Measurements from ENCODE around the gene RNF149. TPM values are rescaled to one million over a fixed set of nuclear protein-coding genes. Genes with fewer than 3 reads are reported as not detected.

Gene RNF149
- total RNA-seq, 6 experiments from 2014 or later: 24.6 to 33.4 (median 26.0) TPM

DNA sequence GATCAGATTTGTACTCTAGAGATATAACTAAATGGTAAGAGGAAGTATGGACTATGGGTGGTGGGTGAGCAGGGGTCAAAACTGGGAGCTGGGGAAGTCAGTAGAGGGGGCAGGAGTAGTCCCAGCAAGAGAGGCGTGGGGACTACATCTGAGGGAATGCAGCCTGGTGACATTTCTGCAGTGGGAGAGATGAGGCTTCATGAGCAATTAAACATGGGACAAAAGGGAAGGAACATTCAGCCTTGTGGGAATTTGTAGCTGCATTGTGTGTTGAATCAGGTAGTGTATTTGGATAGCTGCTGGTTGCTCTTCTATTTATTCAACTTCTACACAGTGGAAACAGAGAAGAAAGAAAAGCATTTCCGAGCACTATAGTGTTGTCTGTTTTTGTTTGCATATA is 52.2 kb downstream of the RNF149 start:
- H3K9me3 Mint-ChIP-seq: no peaks in the 10 kb centered on the region
- no peak overlapping the region for H3K4me3 Mint-ChIP-seq
- no peak overlapping the region; the same call in 1 of the 2 replicates for H3K27ac Mint-ChIP-seq
- peaks cover 40% of the 10 kb centered on the region for H3K4me1 Mint-ChIP-seq (ENCODE audit: low read depth)
- no peaks in the 10 kb centered on the region; the same call in 1 of the 2 replicates for H3K27me3 Mint-ChIP-seq (ENCODE audit: insufficient read depth)
- TF ChIP-seq, protein P1, sequence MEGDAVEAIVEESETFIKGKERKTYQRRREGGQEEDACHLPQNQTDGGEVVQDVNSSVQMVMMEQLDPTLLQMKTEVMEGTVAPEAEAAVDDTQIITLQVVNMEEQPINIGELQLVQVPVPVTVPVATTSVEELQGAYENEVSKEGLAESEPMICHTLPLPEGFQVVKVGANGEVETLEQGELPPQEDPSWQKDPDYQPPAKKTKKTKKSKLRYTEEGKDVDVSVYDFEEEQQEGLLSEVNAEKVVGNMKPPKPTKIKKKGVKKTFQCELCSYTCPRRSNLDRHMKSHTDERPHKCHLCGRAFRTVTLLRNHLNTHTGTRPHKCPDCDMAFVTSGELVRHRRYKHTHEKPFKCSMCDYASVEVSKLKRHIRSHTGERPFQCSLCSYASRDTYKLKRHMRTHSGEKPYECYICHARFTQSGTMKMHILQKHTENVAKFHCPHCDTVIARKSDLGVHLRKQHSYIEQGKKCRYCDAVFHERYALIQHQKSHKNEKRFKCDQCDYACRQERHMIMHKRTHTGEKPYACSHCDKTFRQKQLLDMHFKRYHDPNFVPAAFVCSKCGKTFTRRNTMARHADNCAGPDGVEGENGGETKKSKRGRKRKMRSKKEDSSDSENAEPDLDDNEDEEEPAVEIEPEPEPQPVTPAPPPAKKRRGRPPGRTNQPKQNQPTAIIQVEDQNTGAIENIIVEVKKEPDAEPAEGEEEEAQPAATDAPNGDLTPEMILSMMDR (IDR thresholded peaks at IDR 0.05): no peak
- DNase-seq: no peak
- H3K36me3 Mint-ChIP-seq (ENCODE audit: low read depth): peaks cover 21% of the 10 kb centered on the region

DNA sequence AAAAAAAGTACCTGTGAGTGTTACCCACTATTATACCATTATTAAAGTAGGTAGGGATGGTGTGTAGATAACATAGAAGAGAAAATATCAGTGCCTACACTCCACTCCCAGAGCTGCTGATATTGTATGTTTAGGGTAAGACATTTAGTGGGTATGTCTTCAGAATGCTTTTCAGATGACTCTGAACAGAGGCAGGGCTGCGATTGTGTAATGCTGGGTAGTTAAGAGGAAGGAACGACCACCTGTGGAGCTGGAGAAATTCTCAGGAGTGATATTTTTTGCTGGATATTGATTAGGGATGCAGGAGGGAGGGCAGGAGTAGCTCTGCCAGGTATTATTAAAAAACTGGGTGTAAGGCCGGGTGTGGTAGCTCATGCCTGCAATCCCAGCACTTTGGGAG is 53.0 kb downstream of the RNF149 start:
- Mint-ChIP-seq H3K27ac (peak overlapping the region; percentile 51; the same call in 1 of the 2 replicates), H3K9me3 (no peaks in the 10 kb centered on the region), H3K27me3 (ENCODE audit: insufficient read depth) (no peaks in the 10 kb centered on the region; the same call in 1 of the 2 replicates), H3K4me3 (peak overlapping the region; percentile 26; the same call in 1 of the 2 replicates), H3K4me1 (ENCODE audit: low read depth) (peaks cover 45% of the 10 kb centered on the region), H3K36me3 (ENCODE audit: low read depth) (peaks cover 21% of the 10 kb centered on the region)
- TF ChIP-seq, protein P1 (IDR thresholded peaks at IDR 0.05): no peak
- DNase-seq: no peak

DNA sequence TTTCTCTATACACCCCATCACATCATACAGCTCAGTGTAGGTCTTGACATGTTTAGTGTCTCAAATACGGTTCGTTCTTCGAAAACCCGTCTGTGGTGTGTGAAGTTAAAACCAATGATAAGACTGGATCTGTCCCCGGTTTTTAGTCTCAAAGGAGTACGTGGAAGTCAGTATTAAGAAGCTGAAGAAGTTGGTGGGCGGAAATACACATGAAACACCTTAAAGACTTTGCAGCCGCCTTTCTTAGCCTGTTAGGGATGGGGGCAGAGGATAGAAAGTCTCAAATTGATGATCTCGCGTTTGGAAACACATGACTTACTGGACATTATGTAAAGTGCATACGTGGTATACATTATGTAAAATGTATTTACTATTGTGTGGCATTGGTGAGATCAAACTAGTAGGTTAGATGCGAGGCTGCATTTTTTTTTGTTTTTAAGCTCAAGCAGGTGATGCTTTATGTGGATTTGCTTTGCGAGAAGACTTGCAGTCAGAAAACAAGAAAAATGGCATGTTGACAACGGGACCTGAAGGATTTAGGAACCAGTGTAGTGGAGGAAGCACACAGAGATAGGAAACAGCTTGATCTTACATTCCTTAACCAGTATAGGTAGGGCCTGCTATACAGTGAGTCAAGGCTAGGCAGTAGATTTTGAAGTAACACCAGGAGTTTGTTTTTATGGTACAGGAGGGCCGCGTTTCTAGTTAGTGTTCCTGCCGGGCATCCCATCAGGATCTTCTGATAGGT is 54.6 kb downstream of the RNF149 start:
- DNase-seq: no peak
- peaks cover 17% of the 10 kb centered on the region for H3K36me3 Mint-ChIP-seq (ENCODE audit: low read depth)
- H3K4me1 Mint-ChIP-seq (ENCODE audit: low read depth): peaks cover 51% of the 10 kb centered on the region
- TF ChIP-seq, protein P1 (IDR thresholded peaks at IDR 0.05): no peak
- no peaks in the 10 kb centered on the region for H3K9me3 Mint-ChIP-seq
- peak overlapping the region; percentile 94 for H3K27ac Mint-ChIP-seq
- H3K4me3 Mint-ChIP-seq: peak overlapping the region; percentile 99
- no peaks in the 10 kb centered on the region; the same call in 1 of the 2 replicates for H3K27me3 Mint-ChIP-seq (ENCODE audit: insufficient read depth)

DNA sequence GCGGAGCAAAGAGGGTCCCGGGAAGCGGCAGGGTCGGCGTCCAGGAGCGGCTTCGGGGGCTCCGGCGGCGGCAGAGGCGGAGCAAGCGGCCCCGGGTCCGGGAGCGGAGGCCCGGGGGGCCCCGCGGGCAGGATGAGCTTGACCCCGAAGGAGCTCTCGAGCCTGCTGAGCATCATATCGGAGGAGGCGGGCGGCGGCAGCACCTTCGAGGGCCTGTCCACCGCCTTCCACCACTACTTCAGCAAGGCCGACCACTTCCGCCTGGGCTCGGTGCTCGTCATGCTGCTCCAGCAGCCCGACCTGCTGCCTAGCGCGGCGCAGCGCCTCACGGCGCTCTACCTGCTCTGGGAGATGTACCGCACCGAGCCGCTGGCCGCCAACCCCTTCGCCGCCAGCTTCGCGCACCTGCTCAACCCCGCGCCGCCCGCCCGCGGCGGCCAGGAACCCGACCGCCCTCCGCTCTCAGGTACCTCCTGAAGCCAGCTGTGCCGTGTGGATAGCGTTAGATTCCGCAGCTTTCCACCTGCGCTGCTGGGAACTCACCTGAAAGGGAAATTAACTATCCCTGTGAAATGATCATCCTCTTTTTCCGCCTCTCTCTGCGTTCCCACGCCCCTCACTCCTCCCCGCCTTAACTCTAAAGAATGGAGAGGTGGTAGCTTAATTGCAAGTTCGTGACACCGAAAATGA is 55.3 kb downstream of the RNF149 start:
- peaks cover 57% of the 10 kb centered on the region for H3K4me1 Mint-ChIP-seq (ENCODE audit: low read depth)
- peak; percentile 40 for DNase-seq
- peak overlapping the region; percentile 99 for H3K4me3 Mint-ChIP-seq
- H3K27me3 Mint-ChIP-seq (ENCODE audit: insufficient read depth): no peaks in the 10 kb centered on the region; the same call in none of the 2 replicates
- TF ChIP-seq, protein P1 (IDR thresholded peaks at IDR 0.05): no peak
- H3K36me3 Mint-ChIP-seq (ENCODE audit: low read depth): peaks cover 18% of the 10 kb centered on the region
- H3K9me3 Mint-ChIP-seq: no peaks in the 10 kb centered on the region
- peak overlapping the region; percentile 94 for H3K27ac Mint-ChIP-seq

DNA sequence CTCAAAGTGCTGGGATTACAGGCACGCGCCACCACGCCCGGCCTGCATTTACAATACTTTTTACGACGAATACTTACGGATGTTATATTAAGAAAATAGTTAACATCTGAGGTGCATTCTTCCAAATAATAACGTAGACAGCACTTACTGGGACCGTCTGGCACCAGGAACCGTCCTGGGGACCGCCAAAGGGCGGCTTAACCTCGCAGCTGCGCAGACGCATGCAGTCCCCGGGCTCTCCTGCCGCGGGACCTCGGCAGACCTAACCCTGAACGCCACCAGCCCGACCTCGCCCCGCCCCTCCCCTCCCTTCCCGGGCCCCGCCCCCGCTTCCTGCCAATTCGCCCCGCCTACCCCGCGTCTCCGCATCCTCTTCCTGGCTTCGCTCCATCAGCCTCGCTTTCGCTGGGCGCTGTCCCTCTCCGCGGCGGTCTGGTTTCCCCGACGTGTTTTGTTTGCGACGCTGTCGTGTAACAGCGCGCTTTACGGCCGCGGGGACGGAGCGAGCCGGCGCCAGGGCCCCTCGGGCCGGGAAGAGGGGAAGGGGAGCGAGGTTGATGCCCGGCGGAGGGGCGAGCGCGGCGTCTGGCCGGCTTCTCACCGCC is 56.0 kb downstream of the RNF149 start, which contains the start of gene CNOT11:
Gene CNOT11, plus strand, starts transcription at position 479 of the 605 bp plus-strand sequence. Its CDS starts 79 bp downstream, at position 558.
- H3K4me1 Mint-ChIP-seq (ENCODE audit: low read depth): peaks cover 57% of the 10 kb centered on the region
- peaks cover 14% of the 10 kb centered on the region for H3K36me3 Mint-ChIP-seq (ENCODE audit: low read depth)
- TF ChIP-seq, protein P1 (IDR thresholded peaks at IDR 0.05): no peak; the same call in 1 of the 2 replicates
- no peaks in the 10 kb centered on the region; the same call in none of the 2 replicates for H3K27me3 Mint-ChIP-seq (ENCODE audit: insufficient read depth)
- peak within 1 kb of the TSS; percentile 94 for H3K27ac Mint-ChIP-seq
- peak within 1 kb of the TSS; percentile 99 for H3K4me3 Mint-ChIP-seq
- no peaks in the 10 kb centered on the region for H3K9me3 Mint-ChIP-seq
- DNase-seq: peak; percentile 98

Measured in HFFc6 (cell line).